D721Med (cell line): ENCODE measurements around the gene BCL2.

Experiments used
- DNase-seq: peaks from one replicate; pipeline ENCODE4 v3.0.0; 2011; ENCODE audit warnings: low spot score; ENCODE audit not compliant: insufficient read length
- FAIRE-seq: peaks from 2 replicates; lab custom pipeline; 2011; peaks lifted over from hg19 to GRCh38; lab: Jason Lieb, UNC
- CTCF ChIP-seq: IDR thresholded peaks from 2 replicates; pipeline ENCODE4 v1.5.1; 2012; ENCODE audit warnings: mild to moderate bottlenecking, control low read depth; ENCODE audit not compliant: insufficient read depth; ENCODE audit errors: missing control alignments

Gene BCL2

GRCh38 chr18:63091671-63092364 lies 227.8 kb downstream of the BCL2 start:
- no peak for TF ChIP-seq CTCF
- FAIRE-seq: peak; percentile 97
- DNase-seq: no peak

- no peak for TF ChIP-seq CTCF
- no peak for FAIRE-seq
- DNase-seq: no peak
These were observed 229.2 kb downstream of the BCL2 start for GRCh38 chr18:63090334-63090733.

GRCh38 chr18:63089041-63089440 lies 230.5 kb downstream of the BCL2 start:
- TF ChIP-seq CTCF: no peak
- no peak for FAIRE-seq
- no peak for DNase-seq

- FAIRE-seq: no peak
- no peak for DNase-seq
- TF ChIP-seq CTCF: no peak
These were observed 231.3 kb downstream of the BCL2 start for GRCh38 chr18:63088262-63088661.

- TF ChIP-seq CTCF: no peak
- peak; percentile 86 for FAIRE-seq
- no peak for DNase-seq
These were observed 231.9 kb downstream of the BCL2 start for GRCh38 chr18:63087421-63088230.

- no peak for DNase-seq
These were observed 234.0 kb downstream of the BCL2 start for GRCh38 chr18:63085611-63086010.

More at GRCh38 chr18:63085611-63086010, 234.0 kb downstream of the BCL2 start:
- no peak for FAIRE-seq
- no peak for TF ChIP-seq CTCF
